ENCODE data around the gene ADAMTSL1.

DNA sequence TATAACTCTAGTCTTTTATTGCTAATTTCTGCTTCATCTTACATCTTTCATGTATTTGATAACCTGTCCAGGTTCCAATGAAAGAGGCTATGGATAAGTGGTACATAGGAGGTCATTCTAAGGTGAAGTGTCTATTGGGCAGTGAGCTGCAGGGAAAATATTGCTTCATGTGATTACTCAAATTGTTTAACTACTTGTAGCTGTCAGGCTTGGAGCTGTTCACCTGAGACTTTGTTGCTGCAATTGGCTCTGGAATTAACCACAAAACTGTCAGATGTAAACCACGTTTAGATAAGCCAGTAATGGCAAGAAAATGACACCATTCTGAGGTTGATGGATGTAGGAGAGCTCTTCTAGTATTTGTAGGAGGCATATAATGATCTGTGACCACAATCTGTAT is 26.0 kb downstream of the ADAMTSL1 start:
- TF ChIP-seq EP300 (IDR thresholded peaks at IDR 0.05) (no peak), POLR2A (IDR thresholded peaks at IDR 0.05; ENCODE audit: low read length) (no peak), CTCF (IDR thresholded peaks at IDR 0.05) (no peak), REST (IDR thresholded peaks at IDR 0.05) (no peak), SMC3 (IDR thresholded peaks at IDR 0.05) (no peak), EHF (CRISPR knock-in tag; IDR thresholded peaks at IDR 0.05) (no peak), KDM1A (IDR thresholded peaks at IDR 0.05; ENCODE audit: low read depth) (no peak), RCOR1 (IDR thresholded peaks at IDR 0.05; ENCODE audit: low read depth, low read length) (no peak), ZNF302 (CRISPR knock-in tag; IDR thresholded peaks at IDR 0.05) (no peak), BCL3 (IDR thresholded peaks at IDR 0.05) (no peak)
- TF ChIP-seq, protein P1, sequence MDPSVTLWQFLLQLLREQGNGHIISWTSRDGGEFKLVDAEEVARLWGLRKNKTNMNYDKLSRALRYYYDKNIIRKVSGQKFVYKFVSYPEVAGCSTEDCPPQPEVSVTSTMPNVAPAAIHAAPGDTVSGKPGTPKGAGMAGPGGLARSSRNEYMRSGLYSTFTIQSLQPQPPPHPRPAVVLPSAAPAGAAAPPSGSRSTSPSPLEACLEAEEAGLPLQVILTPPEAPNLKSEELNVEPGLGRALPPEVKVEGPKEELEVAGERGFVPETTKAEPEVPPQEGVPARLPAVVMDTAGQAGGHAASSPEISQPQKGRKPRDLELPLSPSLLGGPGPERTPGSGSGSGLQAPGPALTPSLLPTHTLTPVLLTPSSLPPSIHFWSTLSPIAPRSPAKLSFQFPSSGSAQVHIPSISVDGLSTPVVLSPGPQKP (IDR thresholded peaks at IDR 0.05; ENCODE audit: low read depth, low read length) = no peak
